ENCODE measurements around the gene ZNF496.

DNA sequence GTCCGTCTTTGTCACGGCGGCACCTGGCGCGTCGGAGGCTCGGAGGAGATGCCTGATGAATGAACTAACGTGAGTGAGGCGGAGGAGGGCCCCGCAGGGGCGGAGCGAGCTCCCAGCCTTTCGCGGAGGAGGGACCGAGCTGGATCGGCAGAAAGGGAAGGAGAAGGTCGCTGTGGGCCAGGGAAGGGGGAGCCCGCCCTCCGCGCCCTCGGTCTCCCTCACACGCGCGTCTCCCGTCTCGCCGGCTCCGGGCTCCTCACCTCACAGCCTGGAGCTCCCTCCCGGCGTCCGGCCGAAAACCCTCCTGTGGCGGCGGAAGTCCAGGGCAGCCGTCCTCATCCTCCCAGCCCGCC is 519 bp downstream of the ZNF496 start:
- no peak for TF ChIP-seq POLR2A (IDR thresholded peaks at IDR 0.05)
- TF ChIP-seq, protein P1, sequence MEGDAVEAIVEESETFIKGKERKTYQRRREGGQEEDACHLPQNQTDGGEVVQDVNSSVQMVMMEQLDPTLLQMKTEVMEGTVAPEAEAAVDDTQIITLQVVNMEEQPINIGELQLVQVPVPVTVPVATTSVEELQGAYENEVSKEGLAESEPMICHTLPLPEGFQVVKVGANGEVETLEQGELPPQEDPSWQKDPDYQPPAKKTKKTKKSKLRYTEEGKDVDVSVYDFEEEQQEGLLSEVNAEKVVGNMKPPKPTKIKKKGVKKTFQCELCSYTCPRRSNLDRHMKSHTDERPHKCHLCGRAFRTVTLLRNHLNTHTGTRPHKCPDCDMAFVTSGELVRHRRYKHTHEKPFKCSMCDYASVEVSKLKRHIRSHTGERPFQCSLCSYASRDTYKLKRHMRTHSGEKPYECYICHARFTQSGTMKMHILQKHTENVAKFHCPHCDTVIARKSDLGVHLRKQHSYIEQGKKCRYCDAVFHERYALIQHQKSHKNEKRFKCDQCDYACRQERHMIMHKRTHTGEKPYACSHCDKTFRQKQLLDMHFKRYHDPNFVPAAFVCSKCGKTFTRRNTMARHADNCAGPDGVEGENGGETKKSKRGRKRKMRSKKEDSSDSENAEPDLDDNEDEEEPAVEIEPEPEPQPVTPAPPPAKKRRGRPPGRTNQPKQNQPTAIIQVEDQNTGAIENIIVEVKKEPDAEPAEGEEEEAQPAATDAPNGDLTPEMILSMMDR (IDR thresholded peaks at IDR 0.05): no peak
